ENCODE measurements around the gene LPP. TPM values are rescaled to one million over a fixed set of nuclear protein-coding genes. Genes with fewer than 3 reads are reported as not detected.

Gene LPP
- total RNA-seq, 1 donor from 2014 or later = 222 TPM

DNA sequence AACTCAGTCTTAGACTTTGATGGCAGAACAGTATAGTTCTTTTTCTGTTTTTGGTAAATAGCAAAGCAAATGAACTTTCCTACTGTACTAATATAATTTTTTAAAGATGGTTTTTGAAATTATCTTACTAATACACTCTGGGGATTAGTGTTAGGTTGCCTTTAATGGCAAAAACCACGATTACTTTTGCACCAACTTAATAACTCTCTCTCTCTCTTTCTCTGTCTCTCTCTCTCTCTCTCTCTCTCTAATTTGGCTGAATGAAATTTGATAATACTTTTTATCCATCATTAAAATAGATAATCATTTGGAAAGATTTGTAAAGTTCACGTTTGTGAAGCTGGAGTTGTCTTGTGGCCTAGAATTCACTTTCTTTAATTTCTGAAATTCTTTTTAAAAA is 257.8 kb downstream of the LPP start:
- H3K27me3 ChIP-seq (ENCODE audit: insufficient read depth, low read length) = no peaks in the 10 kb centered on the region
- H3K4me1 ChIP-seq (ENCODE audit: insufficient read depth, low read length) = peaks cover 3% of the 10 kb centered on the region
- H3K36me3 Mint-ChIP-seq (ENCODE audit: low read depth, unreplicated experiment) = peaks cover 4% of the 10 kb centered on the region
- DNase-seq (ENCODE audit: low read depth) = no peak
- no peak overlapping the region for H3K4me2 ChIP-seq (ENCODE audit: low read length)
- no peaks in the 10 kb centered on the region for H3K27me3 Mint-ChIP-seq (ENCODE audit: low read depth, unreplicated experiment)
- H4K20me1 ChIP-seq (ENCODE audit: insufficient read depth, low read length) = peaks cover 43% of the 10 kb centered on the region
- no peak for TF ChIP-seq EZH2 (IDR thresholded peaks at IDR 0.05; ENCODE audit: insufficient read depth, low read length)
- no peak overlapping the region for H3K4me3 Mint-ChIP-seq (ENCODE audit: unreplicated experiment)
- no peaks in the 10 kb centered on the region for H3K9me3 Mint-ChIP-seq (ENCODE audit: unreplicated experiment)
- H3K4me3 ChIP-seq (ENCODE audit: insufficient read depth, low read depth, low read length) = no peak overlapping the region
- H3K27ac ChIP-seq (ENCODE audit: low read depth, low read length) = no peak overlapping the region
- H3K9ac ChIP-seq (ENCODE audit: low read length) = no peak overlapping the region
- H3K27ac Mint-ChIP-seq (ENCODE audit: unreplicated experiment) = no peak overlapping the region
- peaks cover 80% of the 10 kb centered on the region for H3K79me2 ChIP-seq (ENCODE audit: insufficient read depth, low read length)
- H3K36me3 ChIP-seq (ENCODE audit: insufficient read depth, low read length) = peaks cover 19% of the 10 kb centered on the region
- H3K9me3 ChIP-seq (ENCODE audit: insufficient read depth, low read depth, low read length) = no peaks in the 10 kb centered on the region
- H3K4me1 Mint-ChIP-seq (ENCODE audit: low read depth, unreplicated experiment) = peaks cover 9% of the 10 kb centered on the region
- no peak for FAIRE-seq
- H2AFZ ChIP-seq (ENCODE audit: low read depth, low read length) = no peak overlapping the region

- Mint-ChIP-seq H3K27me3 (ENCODE audit: low read depth, unreplicated experiment) (no peaks in the 10 kb centered on the region), H3K27ac (ENCODE audit: unreplicated experiment) (no peak overlapping the region), H3K4me1 (ENCODE audit: low read depth, unreplicated experiment) (peaks cover 9% of the 10 kb centered on the region), H3K9me3 (ENCODE audit: unreplicated experiment) (no peaks in the 10 kb centered on the region), H3K4me3 (ENCODE audit: unreplicated experiment) (no peak overlapping the region), H3K36me3 (ENCODE audit: low read depth, unreplicated experiment) (peaks cover 9% of the 10 kb centered on the region)
- Histone ChIP-seq H3K79me2 (ENCODE audit: insufficient read depth, low read length) (peaks cover 79% of the 10 kb centered on the region), H3K27me3 (ENCODE audit: insufficient read depth, low read length) (no peaks in the 10 kb centered on the region), H3K9ac (ENCODE audit: low read length) (no peak overlapping the region), H3K9me3 (ENCODE audit: insufficient read depth, low read depth, low read length) (no peaks in the 10 kb centered on the region), H3K4me2 (ENCODE audit: low read length) (no peak overlapping the region), H3K4me3 (ENCODE audit: insufficient read depth, low read depth, low read length) (no peak overlapping the region), H4K20me1 (ENCODE audit: insufficient read depth, low read length) (peaks cover 34% of the 10 kb centered on the region), H2AFZ (ENCODE audit: low read depth, low read length) (no peak overlapping the region), H3K36me3 (ENCODE audit: insufficient read depth, low read length) (no peaks in the 10 kb centered on the region), H3K4me1 (ENCODE audit: insufficient read depth, low read length) (peaks cover 3% of the 10 kb centered on the region), H3K27ac (ENCODE audit: low read depth, low read length) (no peak overlapping the region)
- no peak for TF ChIP-seq CTCF (IDR thresholded peaks at IDR 0.05; ENCODE audit: insufficient read depth, low read depth, low read length)
- DNase-seq (ENCODE audit: low read depth) = no peak
- peak; percentile 26 for FAIRE-seq
Observed at GRCh38 chr3:188415196-188415595, 261.2 kb downstream of the LPP start.

GRCh38 chr3:188416041-188416440 is 262.1 kb downstream of the LPP start:
- no peak overlapping the region for H3K27ac Mint-ChIP-seq (ENCODE audit: unreplicated experiment)
- H3K79me2 ChIP-seq (ENCODE audit: insufficient read depth, low read length) = peaks cover 76% of the 10 kb centered on the region
- FAIRE-seq = no peak

More at GRCh38 chr3:188416041-188416440, 262.1 kb downstream of the LPP start:
- H3K9me3 ChIP-seq (ENCODE audit: insufficient read depth, low read depth, low read length) = no peaks in the 10 kb centered on the region
- no peaks in the 10 kb centered on the region for H3K27me3 Mint-ChIP-seq (ENCODE audit: low read depth, unreplicated experiment)
- H3K9ac ChIP-seq (ENCODE audit: low read length) = no peak overlapping the region
- H3K4me3 ChIP-seq (ENCODE audit: insufficient read depth, low read depth, low read length) = no peak overlapping the region
- no peak overlapping the region for H2AFZ ChIP-seq (ENCODE audit: low read depth, low read length)
- peaks cover 9% of the 10 kb centered on the region for H3K36me3 Mint-ChIP-seq (ENCODE audit: low read depth, unreplicated experiment)
- peaks cover 34% of the 10 kb centered on the region for H4K20me1 ChIP-seq (ENCODE audit: insufficient read depth, low read length)
- TF ChIP-seq CTCF (IDR thresholded peaks at IDR 0.05; ENCODE audit: insufficient read depth, low read depth, low read length) (no peak), EZH2 (IDR thresholded peaks at IDR 0.05; ENCODE audit: insufficient read depth, low read length) (no peak)
- H3K9me3 Mint-ChIP-seq (ENCODE audit: unreplicated experiment) = no peaks in the 10 kb centered on the region
- H3K27ac ChIP-seq (ENCODE audit: low read depth, low read length) = no peak overlapping the region
- H3K4me1 Mint-ChIP-seq (ENCODE audit: low read depth, unreplicated experiment) = peaks cover 12% of the 10 kb centered on the region
- no peak overlapping the region for H3K4me3 Mint-ChIP-seq (ENCODE audit: unreplicated experiment)
- no peaks in the 10 kb centered on the region for H3K36me3 ChIP-seq (ENCODE audit: insufficient read depth, low read length)
- H3K4me1 ChIP-seq (ENCODE audit: insufficient read depth, low read length) = peaks cover 9% of the 10 kb centered on the region
- DNase-seq (ENCODE audit: low read depth) = no peak
- no peak overlapping the region for H3K4me2 ChIP-seq (ENCODE audit: low read length)
- H3K27me3 ChIP-seq (ENCODE audit: insufficient read depth, low read length) = no peaks in the 10 kb centered on the region
